ENCODE measurements around the gene ABCB9.

Gene ABCB9

DNA sequence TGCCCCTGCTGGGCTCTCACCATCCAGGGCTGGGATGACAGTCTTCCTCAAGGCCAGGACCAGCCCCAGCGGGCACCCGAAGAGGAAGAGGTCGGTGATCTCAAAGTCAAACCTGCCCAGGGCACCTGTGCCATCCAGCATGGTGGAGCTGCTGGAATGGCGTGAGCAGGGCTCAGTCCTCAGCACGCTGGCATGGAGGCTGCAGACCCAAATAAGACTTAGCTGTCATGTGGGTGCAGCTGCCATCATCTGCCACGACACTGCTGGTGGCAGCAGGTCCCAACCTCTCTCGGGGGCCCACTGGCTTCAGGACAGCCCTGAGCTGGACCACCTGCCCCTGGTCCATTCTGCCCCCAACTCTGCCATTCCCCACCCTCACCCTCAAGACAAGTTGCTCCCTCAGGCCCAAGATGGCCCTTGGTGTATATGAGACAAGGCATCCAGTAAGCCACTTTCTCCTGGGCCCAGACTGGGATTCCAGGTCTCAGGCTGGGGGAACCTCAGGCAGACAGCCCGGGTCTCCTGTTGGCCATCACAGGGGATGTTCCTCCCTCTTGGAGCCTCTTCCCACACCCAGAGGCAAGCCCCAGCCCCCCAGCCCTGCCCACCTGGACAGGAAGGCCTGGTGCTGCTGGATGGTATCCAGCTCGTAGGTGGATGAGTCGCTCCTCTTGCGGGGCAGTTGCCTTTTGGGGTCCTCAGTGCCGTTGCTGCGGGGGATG lies 28.7 kb upstream of the ABCB9 start:
- DNase-seq (ENCODE audit: low read depth), result no peak

DNA sequence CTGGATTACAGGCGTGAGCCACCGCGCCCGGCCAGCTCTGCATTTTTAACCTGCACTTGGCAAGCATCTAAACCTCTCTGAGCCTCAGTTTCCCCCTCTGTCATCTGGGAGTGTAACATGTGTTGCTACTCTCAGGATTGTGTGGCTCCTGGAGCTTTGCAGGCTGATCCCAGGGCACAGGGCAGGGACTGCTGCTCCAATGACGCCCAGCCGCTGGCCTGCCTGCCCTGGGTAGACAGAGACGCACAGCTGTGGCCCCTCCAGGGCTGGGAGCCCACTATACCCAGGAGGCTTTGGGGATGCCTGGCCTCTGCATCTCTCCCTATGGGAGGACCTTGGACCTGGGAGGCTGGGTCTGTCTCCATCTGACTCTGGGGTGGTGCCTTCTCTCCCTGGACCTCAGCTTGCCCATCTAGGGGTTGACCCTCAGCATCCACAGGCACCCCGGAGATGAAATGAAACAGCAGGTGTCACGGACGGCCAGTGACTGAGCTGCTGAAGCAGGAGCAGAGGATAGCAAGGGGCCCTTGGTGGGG lies 27.9 kb upstream of the ABCB9 start:
- no peak for DNase-seq (ENCODE audit: low read depth)

- DNase-seq (ENCODE audit: low read depth), result no peak
These were observed 26.1 kb upstream of the ABCB9 start for GRCh38 chr12:122992386-122992785.

DNA sequence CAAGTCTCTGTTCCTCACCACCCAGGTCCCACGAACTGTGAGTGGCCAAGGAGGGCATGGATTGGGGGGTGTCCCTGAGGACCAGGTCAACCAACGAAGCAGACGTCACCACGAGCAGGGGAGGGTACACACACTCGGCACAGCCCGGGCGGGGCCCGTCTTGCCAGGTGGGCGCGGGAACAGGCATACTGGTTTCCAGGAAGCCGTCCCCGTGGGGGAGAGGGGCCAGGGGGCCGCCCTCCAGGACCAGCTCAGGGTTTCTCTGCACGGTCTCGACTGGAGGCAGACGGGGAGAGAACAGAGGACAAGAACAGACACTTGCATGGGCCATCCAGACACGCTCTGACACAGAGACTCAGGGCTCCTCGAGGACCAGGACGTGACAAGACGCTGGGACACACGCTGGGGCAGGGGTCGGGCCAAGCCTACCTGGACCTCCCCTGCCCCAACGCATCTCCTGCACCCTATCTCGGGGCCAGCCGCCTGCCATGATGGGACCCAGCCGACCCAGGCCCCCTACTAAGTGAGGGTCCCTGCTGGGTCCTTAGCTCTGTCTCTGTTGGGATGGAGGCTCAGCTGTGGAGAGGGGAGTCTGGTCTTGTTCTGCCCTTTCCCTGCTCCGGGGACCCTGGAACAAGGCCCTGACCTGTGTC lies 25.5 kb upstream of the ABCB9 start:
- DNase-seq (ENCODE audit: low read depth), result no peak

DNA sequence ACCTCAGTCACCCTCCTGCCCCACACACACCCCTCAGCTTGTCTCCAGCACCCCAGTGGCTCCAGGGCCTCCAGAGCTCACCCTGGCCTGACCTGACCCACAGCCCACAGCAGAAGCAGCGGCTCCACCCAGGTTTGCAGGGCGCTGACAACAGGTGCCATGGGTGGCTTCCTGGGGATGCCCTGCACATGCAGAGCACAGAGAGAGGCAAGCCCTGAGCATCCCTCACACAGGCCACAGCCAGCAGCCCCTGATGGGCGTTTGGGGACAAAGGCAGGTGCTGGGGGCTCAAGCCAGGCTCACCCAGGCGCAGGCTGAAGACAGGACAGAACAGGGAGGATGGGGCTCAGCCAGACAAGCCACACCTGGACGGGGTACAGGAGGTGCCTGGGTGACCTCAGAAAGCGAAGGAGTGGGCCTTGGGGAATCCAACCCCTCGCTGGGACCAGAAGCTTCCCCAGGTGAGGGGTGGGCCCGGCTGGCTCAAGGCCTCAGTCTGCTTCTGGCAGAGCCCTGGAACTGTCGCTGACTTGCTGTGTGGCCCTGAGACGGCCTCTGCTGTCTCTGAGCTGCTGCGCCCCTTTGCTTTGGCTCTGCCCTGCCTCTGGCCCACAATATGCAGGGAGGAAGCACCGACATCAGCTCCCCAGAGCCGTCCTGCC lies 24.8 kb upstream of the ABCB9 start:
- DNase-seq (ENCODE audit: low read depth), result no peak

DNA sequence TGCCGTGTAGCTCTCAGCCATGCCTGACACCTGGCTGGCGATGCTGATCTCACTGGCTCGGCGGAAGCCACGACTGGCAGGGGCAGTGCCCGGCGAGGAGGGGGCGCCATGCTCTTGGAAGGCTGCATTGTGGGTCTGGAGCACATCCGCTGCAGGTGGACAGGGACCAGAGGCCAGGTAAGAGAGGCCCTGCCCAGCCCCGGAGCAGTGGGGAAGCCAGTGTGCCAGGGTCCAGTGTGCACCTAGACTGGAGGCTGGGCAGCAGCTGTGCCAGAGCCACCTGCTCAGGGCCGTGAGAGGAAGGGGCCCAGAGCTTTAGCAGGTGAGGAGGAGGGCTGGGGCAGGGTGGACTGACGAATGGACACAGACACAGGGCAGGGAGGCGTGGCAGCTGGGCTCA lies 24.3 kb upstream of the ABCB9 start:
- no peak for DNase-seq (ENCODE audit: low read depth)

GRCh38 chr12:122989874-122990419 lies 23.7 kb upstream of the ABCB9 start:
- DNase-seq (ENCODE audit: low read depth), result no peak

DNA sequence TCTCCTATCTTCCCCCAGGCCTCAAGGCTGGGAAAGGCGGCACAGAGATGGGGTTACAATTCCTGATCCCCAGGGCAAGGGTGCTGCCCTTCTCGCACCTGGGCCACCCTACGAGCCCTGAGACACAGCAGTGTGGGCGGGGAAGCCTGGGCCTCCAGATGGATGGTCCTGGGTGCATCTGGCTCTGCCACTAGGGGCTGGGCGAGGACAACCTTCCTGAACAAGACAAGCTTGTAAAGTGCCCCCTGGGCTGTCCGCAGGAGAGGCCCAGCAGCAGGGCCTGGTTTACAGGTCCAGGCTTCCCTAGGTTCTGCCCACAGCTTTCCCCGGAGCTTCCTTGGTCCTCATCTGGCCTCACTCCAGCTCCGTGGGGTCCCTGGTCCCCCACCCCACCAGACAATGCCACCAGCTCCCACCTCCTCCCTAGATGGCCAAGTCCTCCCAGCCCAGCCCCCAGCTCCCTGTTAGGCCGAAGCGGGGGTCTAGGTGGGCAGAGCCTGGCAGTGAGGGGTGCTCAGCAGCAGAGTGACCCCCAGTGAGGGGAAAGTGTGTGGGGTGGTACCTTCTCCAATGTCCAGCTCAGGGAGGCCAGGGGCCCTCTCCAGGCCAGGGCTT lies 23.1 kb upstream of the ABCB9 start:
- no peak for DNase-seq (ENCODE audit: low read depth)

DNA sequence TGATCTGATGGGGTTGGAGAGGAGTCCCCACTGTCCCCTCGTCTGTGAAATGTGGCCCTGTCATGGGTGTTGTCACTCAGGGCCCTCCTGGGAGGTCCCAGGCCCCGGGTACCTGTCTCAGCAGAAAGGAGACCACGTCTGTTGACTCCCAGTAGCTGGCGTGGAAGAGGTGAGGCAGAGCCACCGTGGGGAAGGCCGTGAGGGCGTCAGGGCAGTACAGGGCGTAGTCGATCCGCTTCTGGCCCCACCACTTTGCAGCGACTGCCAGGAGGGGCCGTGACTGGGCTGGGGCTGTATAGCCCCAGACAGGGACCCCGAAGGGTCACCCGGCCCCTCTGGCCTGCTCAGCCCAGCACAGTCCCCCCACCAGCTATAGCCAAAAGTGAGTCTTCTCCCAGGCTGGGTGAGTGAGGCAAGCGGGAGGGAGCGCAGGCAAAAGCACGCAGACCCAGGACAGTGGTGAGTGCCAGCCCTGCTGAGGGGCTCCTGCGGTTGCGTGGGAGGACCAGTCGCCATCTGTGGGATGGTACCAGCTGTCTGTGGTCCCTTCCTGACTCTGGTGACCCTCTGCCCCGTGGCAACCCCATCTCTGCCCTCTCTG lies 22.4 kb upstream of the ABCB9 start:
- DNase-seq (ENCODE audit: low read depth), result no peak

DNA sequence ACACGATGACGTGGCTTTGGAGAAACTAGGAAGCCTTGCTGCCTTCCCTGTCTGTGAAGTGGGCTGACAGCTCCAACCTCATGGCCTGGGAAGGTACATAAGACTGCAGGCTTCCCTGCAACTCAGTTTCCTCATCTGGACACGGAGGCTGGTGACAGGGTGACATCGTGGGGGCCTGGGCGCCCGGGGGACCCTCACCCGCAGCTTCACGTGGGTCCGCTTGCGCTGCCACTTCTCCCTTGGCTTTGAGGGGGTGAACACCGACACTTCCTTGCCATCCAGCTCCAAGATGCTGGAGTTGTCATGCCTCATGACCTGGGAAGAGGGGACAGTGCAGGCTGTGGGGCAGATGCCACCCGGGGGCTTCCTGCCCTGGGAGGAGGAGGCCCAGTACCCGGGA lies 21.8 kb upstream of the ABCB9 start:
- no peak for DNase-seq (ENCODE audit: low read depth)

DNA sequence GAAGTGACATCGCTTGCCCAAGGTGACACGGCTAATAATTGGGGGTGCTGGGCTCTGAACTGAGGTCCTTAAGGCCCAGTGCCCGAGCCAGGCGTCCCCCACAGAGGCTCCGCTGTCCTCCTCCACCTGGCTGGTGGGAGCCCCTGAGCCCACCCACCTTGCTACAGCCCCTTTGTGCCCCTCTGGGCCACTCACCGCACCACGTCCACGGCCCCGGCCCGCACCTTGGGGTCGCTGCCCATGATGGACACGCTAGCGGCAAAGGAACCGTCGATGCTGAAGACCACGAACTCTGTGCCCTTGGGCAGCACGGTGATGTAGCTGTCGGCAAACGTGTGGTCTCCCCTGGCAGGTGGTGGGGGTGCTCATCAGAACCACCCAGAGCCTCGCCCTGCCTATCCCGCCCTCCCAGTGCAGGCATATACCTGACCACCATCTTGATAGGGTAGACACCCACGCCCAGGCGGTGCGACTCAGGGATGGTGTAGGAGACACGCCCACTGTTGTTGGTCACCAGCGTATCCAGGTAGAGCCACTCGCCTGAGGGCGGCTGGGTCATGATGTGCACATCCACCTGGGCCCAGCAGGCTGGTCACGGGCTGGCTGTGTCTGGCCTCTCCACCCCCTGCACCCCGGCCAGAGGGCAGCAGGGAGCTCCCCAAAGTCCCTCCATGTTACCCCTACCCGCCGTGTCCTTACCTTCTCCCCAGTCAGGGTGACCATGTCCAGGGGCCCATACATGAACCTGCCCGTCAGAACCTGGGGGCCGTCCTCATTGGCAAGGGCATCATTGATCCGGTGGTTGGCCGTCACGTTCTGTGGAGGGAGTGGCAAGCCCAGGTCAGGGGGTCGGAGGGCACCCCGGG lies 21.1 kb upstream of the ABCB9 start:
- no peak for DNase-seq (ENCODE audit: low read depth)

DNA sequence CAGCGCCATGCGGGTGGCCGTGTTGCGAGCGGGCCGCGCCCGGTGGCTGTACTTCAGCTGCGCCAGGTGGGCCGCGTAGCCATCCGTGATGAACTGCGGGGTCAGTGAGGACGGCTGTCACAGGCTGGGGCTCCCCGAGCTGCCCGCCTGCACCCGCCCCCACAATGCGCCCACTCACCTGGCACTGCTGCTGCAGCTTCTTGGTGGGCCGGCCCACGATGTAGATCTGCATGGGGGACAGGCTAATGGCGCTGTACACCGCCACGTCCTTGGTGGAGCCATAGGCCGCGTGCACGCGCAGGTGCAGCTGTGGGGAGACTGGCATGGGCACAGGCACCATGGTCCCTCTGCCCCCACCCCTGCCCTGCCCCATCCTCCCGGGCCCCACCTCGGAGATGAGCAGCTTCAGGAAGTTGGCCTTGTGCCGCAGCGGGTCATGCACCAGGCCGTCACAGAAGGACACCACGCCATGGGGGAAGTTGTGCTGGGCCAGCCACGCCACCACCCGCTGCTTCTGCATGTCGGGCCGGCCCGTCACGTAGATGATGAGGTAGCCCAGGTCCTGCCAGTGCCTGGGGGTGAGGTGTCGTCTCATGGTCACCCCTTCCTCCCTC lies 20.1 kb upstream of the ABCB9 start:
- DNase-seq (ENCODE audit: low read depth), result no peak

DNA sequence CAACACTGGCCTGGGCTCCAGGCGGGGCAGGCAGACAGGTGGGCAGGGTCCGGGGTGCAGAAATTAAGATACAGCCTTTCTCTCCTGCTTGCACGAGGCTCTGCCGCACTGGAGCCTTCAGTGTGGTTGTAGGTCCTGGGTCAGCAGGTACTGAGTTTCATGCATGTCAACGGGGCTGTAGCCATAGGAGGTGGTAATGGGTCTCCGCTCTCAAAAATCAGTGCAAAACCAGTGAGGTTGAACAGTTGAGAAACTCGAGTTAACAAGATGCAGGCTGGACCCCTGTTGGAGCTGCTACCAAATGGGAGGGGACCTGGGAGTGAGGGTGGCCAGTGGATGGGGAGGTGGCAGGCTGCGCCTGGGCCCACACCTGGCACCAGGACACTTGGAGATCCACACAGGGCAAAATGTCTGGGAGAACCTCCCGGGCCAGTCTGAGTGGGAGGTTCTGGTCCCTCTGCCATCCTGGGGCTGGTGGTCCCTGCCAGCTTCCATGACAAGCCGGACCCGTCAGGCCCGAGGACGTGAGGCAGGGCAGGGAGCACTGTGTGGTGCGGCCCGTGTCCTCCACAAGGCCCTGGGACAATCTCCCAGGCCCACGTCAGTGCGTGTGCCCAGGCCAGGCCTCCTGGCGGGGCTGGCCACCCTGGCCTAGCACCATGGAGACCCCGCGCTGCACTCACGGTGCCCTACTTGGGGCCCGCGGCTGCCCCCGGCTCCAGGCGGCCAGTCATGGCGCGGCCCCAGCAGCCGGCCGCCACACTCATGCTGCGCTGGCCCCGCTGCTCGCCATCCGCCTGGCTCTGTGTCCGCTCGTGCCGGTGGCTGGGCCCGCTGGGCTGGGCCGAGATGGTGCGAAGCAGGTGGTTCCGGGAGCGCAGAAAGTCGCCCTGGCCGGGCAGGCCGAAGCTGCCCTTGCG lies 19.3 kb upstream of the ABCB9 start:
- no peak for DNase-seq (ENCODE audit: low read depth)

GRCh38 chr12:122984612-122985337 lies 18.5 kb upstream of the ABCB9 start:
- no peak for DNase-seq (ENCODE audit: low read depth)

GRCh38 chr12:122983789-122984515 lies 17.7 kb upstream of the ABCB9 start:
- no peak for DNase-seq (ENCODE audit: low read depth)

DNA sequence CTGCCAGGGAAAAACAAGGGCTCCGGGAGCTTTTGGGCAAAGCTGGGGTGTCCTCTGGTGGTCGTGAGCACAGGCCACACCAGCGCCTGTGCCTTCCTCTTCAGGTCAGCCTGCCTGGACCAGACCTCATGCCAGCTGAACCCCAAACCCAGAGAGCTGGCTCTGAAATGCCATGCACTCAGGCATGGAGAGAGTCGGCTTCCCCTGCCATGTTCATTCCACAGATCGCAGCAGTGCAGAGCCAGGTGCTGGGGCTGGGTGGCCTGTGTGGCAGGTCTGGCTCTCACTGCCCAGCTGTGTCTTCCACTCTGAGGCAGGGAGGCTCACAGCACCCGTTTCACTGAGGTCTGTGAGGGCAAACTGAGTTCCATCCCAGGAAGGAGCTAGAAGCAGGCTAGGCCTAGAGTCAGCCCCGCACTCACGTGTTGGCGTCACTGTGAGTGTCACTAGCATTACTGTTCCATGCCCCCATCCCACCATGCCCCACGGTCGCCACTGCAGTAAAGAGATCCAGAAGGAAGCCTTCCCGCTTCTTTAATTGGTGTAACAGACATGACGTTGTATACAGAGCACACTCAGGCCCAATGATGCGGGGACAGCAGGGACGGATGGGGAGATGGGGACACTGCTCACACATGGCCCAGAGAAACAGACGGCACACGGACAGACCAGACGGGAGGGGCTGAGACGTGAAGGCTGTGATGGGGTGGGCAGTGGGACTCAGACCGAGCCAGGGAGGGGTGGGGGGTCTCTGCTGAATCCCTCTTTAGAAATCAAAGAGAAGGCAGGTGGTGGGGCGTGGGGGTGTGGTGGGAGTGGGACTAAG lies 16.9 kb upstream of the ABCB9 start:
- DNase-seq (ENCODE audit: low read depth), result no peak

- DNase-seq (ENCODE audit: low read depth), result no peak
These were observed 16.2 kb upstream of the ABCB9 start for GRCh38 chr12:122982477-122982815.
